Fibroblast of villous mesenchyme (primary cell): ENCODE data around the gene MELK. TPM values are rescaled to one million over a fixed set of nuclear protein-coding genes. Genes with fewer than 3 reads are reported as not detected.

Experiments
- DNase-seq: peaks from one replicate; pipeline ENCODE4 v3.0.0-alpha.2; 2010; ENCODE audit warnings: low read depth
- H3K4me3 ChIP-seq: 2 replicates; pipeline ENCODE4 v1.5.1; 2011; ENCODE audit warnings: low read depth, mild to moderate bottlenecking, low read length
- CTCF ChIP-seq: IDR thresholded peaks from 2 replicates; pipeline ENCODE4 v1.5.1; 2012; ENCODE audit warnings: low read depth, mild to moderate bottlenecking, low read length; ENCODE audit not compliant: insufficient read depth
- total RNA-seq: library from RNA; depleted of rRNA; stranded (reverse); fragments of >200 nt; gene quantifications from 2 replicates; pipeline ENCODE4 v1.2.3, GENCODE V29; 2012

The MELK gene
- total RNA-seq, 1 donor, result 34.5 TPM

GRCh38 chr9:36637491-36638270, 65.0 kb downstream of the MELK start:
- no peak for TF ChIP-seq CTCF
- H3K4me3 ChIP-seq, result no peak overlapping the region
- no peak for DNase-seq

GRCh38 chr9:36640771-36641381, 68.2 kb downstream of the MELK start:
- DNase-seq, result no peak
- TF ChIP-seq CTCF, result no peak
- H3K4me3 ChIP-seq, result no peak overlapping the region

- TF ChIP-seq CTCF, result no peak
- H3K4me3 ChIP-seq, result no peak overlapping the region
- no peak for DNase-seq
Observed at GRCh38 chr9:36642817-36643216, 70.1 kb downstream of the MELK start.

- TF ChIP-seq CTCF, result no peak
- DNase-seq, result no peak
Observed at GRCh38 chr9:36656842-36657241, 84.1 kb downstream of the MELK start.

GRCh38 chr9:36659500-36659899, 86.8 kb downstream of the MELK start:
- DNase-seq, result no peak

More at GRCh38 chr9:36656842-36657241, 84.1 kb downstream of the MELK start:
- H3K4me3 ChIP-seq, result no peak overlapping the region

GRCh38 chr9:36664806-36665205, 92.1 kb downstream of the MELK start:
- H3K4me3 ChIP-seq, result no peak overlapping the region
- DNase-seq, result no peak
- no peak for TF ChIP-seq CTCF

More at GRCh38 chr9:36659500-36659899, 86.8 kb downstream of the MELK start:
- TF ChIP-seq CTCF, result no peak
- no peak overlapping the region for H3K4me3 ChIP-seq

- no peak for DNase-seq
- no peak overlapping the region for H3K4me3 ChIP-seq
- no peak for TF ChIP-seq CTCF
Observed at GRCh38 chr9:36665387-36665786, 92.7 kb downstream of the MELK start.
